CD4-positive, alpha-beta T cell treated with Interleukin-15 for 4 hours (primary cell): ENCODE results near the gene TOPBP1.
"Not testable (repeated sequence)": the region's sequence is repeated elsewhere in the genome, so short reads cannot be mapped to it uniquely, and the experiment has no call there.

ENCODE experiments used
- DNase-seq: peaks from one replicate; pipeline ENCODE4 v3.0.0-alpha.2; 2020; ENCODE audit warnings: low spot score

The TOPBP1 gene

DNA sequence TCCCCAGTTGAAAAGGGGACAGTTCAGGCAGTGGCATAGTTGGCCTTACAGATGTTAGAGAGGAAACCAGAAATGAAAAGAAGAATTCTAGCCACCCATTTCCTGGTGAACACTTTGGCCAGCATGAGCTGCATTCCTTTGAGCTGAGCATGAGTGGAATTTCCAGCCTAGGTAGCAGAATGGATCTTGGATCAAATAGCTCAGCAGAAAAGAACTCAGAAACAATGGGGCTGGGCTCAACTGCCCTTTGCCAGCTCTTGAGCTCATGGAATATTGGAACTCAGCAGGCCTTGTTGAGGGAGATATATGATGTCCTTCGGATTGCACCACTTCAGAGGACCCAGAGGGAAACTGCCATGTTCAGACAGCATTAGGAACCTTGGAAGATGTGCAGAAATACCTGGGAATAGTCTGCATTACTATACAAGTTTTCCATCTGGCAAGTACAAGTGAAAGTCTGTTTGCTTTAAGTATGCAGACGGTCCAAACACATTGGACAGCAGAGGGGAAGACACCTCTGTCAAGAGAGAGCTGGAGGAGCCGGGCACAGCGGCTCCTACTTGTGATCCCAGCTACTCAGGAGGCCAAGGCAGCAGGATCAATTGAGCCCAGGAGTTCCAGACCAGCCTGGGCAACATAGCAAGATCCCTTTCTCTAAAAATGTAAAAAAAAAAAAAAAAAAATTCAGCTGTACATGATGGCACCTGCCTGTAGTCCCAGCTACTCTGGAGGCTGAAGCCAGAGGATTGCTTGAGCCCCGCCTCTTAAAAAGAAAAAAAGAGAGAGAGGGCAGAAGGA lies 91.4 kb downstream of the TOPBP1 start:
- DNase-seq, result no peak

- no peak for DNase-seq
Measured at GRCh38 chr3:133568294-133569014, 93.3 kb downstream of the TOPBP1 start.

DNA sequence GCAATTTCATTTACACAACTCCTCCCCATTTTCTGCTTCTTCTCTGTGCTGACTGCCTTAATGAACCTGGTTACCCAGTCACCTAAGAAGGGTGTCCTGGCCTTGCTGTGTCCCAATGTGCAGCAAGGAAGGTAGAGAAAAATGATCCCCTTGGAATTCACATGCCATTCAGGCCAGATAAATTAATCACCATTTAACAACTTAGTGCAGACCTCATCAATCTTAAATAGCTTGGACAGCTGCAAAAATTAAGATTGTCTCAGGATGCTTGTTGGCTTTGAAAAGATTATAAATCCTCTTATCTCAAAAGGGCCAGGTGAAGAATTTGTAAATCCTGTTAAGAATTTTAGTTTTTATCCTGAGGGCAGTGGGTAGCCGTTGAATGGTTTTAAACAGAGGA lies 97.9 kb downstream of the TOPBP1 start:
- no peak for DNase-seq

- no peak for DNase-seq
Measured at GRCh38 chr3:133563186-133563591, 98.6 kb downstream of the TOPBP1 start.

DNA sequence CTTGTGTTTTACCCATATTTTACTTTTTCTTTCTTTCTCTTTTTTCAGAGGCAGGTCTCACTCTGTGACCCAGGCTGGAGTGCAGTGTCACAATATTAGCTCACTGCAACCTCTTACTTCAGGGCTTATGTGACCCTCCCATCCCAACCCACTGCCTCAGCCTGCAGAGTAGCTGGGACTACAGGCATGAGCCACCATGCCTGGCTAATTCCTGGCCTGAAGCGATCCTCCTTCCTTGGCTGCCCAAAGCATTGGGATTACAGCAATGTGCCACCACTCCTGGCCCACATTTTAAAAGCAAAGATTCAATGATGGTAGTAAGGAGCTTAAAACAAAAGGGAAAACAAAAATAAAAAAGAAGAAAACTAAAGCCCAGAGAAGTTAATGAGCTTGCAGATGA lies 99.4 kb downstream of the TOPBP1 start:
- no peak for DNase-seq

DNA sequence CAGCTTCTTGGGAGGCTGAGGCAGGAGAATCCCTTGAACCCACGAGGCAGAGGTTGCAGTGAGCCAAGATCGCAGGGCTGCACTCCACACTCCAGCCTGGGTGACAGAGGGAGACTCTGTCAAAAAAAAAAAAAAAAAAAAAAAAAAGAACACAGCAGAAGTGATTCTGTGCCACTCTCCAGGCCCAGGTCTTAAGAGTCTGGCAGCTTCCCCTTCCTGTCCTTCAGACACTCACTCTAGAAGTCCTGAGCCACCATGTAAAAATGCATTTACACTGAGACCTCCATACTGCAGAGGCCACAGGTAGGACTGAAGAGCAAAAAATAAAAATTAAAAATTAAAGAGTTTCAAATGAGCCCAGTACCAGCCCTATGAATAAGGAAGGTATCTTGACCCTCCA lies 100.1 kb downstream of the TOPBP1 start:
- no peak for DNase-seq

GRCh38 chr3:133551589-133551988 lies 110.2 kb downstream of the TOPBP1 start:
- DNase-seq, result not testable (repeated sequence)
